Bronchial epithelial cell (primary cell): ENCODE data around the gene PRKCB. TPM values are rescaled to one million over a fixed set of nuclear protein-coding genes. Genes with fewer than 3 reads are reported as not detected.

Source experiments
- DNase-seq: peaks from one replicate; pipeline ENCODE4 v3.0.0-alpha.2; 2010; ENCODE audit warnings: low read depth
- FAIRE-seq: peaks from 2 replicates; lab custom pipeline; 2011; peaks lifted over from hg19 to GRCh38; lab: Jason Lieb, UNC
- H3K27me3 ChIP-seq: 2 replicates; pipeline ENCODE4 v1.5.1; 2011; ENCODE audit warnings: low read length; ENCODE audit not compliant: control insufficient read depth, insufficient read depth
- H3K36me3 ChIP-seq: 2 replicates; pipeline ENCODE4 v1.5.1; 2011; ENCODE audit warnings: low read length; ENCODE audit not compliant: control insufficient read depth, insufficient read depth
- H3K4me3 ChIP-seq: 2 replicates; pipeline ENCODE4 v1.5.1; 2011; ENCODE audit warnings: mild to moderate bottlenecking, low read depth, low read length, control low read depth
- total RNA-seq: library from RNA; depleted of rRNA; stranded (reverse); fragments of >200 nt; gene quantifications from 2 replicates; pipeline ENCODE4 v1.2.1, GENCODE V29; 2014
- TF ChIP-seq, protein P1 (sequence below): IDR thresholded peaks from 2 replicates; pipeline ENCODE4 v1.5.1; 2011; ENCODE audit warnings: mild to moderate bottlenecking, moderate library complexity, low read length, control low read depth, inconsistent platforms; ENCODE audit not compliant: insufficient read depth, severe bottlenecking

Gene PRKCB
- total RNA-seq, 1 donor from 2014 or later = not detected

GRCh38 chr16:23966597-23967394, 131.0 kb downstream of the PRKCB start:
- Histone ChIP-seq H3K36me3 (no peaks in the 10 kb centered on the region), H3K27me3 (no peaks in the 10 kb centered on the region), H3K4me3 (no peak overlapping the region)
- no peak for DNase-seq
- FAIRE-seq = no peak
- TF ChIP-seq, protein P1, sequence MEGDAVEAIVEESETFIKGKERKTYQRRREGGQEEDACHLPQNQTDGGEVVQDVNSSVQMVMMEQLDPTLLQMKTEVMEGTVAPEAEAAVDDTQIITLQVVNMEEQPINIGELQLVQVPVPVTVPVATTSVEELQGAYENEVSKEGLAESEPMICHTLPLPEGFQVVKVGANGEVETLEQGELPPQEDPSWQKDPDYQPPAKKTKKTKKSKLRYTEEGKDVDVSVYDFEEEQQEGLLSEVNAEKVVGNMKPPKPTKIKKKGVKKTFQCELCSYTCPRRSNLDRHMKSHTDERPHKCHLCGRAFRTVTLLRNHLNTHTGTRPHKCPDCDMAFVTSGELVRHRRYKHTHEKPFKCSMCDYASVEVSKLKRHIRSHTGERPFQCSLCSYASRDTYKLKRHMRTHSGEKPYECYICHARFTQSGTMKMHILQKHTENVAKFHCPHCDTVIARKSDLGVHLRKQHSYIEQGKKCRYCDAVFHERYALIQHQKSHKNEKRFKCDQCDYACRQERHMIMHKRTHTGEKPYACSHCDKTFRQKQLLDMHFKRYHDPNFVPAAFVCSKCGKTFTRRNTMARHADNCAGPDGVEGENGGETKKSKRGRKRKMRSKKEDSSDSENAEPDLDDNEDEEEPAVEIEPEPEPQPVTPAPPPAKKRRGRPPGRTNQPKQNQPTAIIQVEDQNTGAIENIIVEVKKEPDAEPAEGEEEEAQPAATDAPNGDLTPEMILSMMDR = no peak

- TF ChIP-seq, protein P1 = no peak
- DNase-seq (no peak), FAIRE-seq (no peak)
- Histone ChIP-seq H3K36me3 (no peaks in the 10 kb centered on the region), H3K27me3 (no peaks in the 10 kb centered on the region), H3K4me3 (no peak overlapping the region)
These were observed 132.0 kb downstream of the PRKCB start for GRCh38 chr16:23967775-23968174.

GRCh38 chr16:23968176-23968575, 132.4 kb downstream of the PRKCB start:
- FAIRE-seq = no peak
- no peaks in the 10 kb centered on the region for H3K36me3 ChIP-seq
- H3K27me3 ChIP-seq = no peaks in the 10 kb centered on the region
- TF ChIP-seq, protein P1 = no peak
- no peak overlapping the region for H3K4me3 ChIP-seq
- no peak for DNase-seq

- no peak for DNase-seq
- no peaks in the 10 kb centered on the region for H3K36me3 ChIP-seq
- TF ChIP-seq, protein P1 = no peak
- no peak for FAIRE-seq
- H3K27me3 ChIP-seq = no peaks in the 10 kb centered on the region
- H3K4me3 ChIP-seq = no peak overlapping the region
These were observed 133.9 kb downstream of the PRKCB start for GRCh38 chr16:23969468-23970297.

DNA sequence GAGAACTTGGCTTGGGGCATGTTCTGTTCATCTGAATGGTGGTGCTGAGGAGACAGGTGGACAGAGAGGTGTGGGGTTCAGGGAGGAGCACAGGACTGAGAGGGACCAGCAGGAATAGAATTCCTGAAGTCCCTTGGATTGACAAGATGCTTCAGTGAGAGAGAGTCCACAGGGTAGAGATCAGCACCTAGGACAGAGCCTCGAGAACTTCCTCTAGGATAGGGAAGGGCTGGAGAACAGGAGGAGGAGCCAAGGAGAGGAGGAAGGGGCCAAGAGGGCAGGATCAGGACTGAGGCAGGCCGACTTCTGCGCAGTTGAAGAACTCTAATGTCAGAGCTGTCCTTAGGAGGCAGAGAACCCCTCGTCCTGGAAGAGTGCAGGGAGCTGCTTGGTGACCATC, 138.4 kb downstream of the PRKCB start:
- no peak for DNase-seq
- no peaks in the 10 kb centered on the region for H3K27me3 ChIP-seq
- no peaks in the 10 kb centered on the region for H3K36me3 ChIP-seq
- no peak for FAIRE-seq
- TF ChIP-seq, protein P1 = no peak
- no peak overlapping the region for H3K4me3 ChIP-seq
